ENCODE data around the gene CDKN2B. TPM values are rescaled to one million over a fixed set of nuclear protein-coding genes. Genes with fewer than 3 reads are reported as not detected.
"Not testable (repeated sequence)": the region's sequence is repeated elsewhere in the genome, so short reads cannot be mapped to it uniquely, and the experiment has no call there.

Gene CDKN2B
- total and polyA plus RNA-seq, 2 experiments from 2014 or later = 0.21 to 1.8 TPM

- no peaks in the 10 kb centered on the region for H3K4me1 ChIP-seq (ENCODE audit: low read depth)
- no peaks in the 10 kb centered on the region for H3K9me3 ChIP-seq (ENCODE audit: low read depth)
- peaks cover 89% of the 10 kb centered on the region for H3K27me3 ChIP-seq
- no peaks in the 10 kb centered on the region for H3K36me3 ChIP-seq
- no peak for TF ChIP-seq CTCF (IDR thresholded peaks at IDR 0.05; ENCODE audit: low read depth, low read length)
- H3K4me3 ChIP-seq = peak overlapping the region; percentile 13
- no peak overlapping the region for H3K27ac ChIP-seq
- DNase-seq (ENCODE audit: low read depth in 1 of 2, low spot score in 1 of 2) = peak in 1 of 2 donors; percentile 80
Measured at GRCh38 chr9:21964925-21965385, 44.1 kb downstream of the CDKN2B start.

- Histone ChIP-seq H3K27me3 (peaks cover 55% of the 10 kb centered on the region), H3K27ac (no peak overlapping the region), H3K4me3 (no peak overlapping the region), H3K36me3 (no peaks in the 10 kb centered on the region), H3K4me1 (ENCODE audit: low read depth) (no peaks in the 10 kb centered on the region), H3K9me3 (ENCODE audit: low read depth) (no peaks in the 10 kb centered on the region)
- no peak for DNase-seq (ENCODE audit: low read depth in 1 of 2, low spot score in 1 of 2)
- no peak for TF ChIP-seq CTCF (IDR thresholded peaks at IDR 0.05; ENCODE audit: low read depth, low read length)
Measured at GRCh38 chr9:21961569-21961968, 47.5 kb downstream of the CDKN2B start.

- H3K27ac ChIP-seq; DNase-seq (ENCODE audit: low read depth in 1 of 2, low spot score in 1 of 2); H3K4me1 ChIP-seq (ENCODE audit: low read depth); H3K9me3 ChIP-seq (ENCODE audit: low read depth); H3K4me3 ChIP-seq; H3K36me3 ChIP-seq: not testable (repeated sequence)
- H3K27me3 ChIP-seq = peaks cover 35% of the 10 kb centered on the region
Measured at GRCh38 chr9:21959268-21959667, 49.8 kb downstream of the CDKN2B start.

GRCh38 chr9:21958833-21959232, 50.3 kb downstream of the CDKN2B start:
- no peak for DNase-seq (ENCODE audit: low read depth in 1 of 2, low spot score in 1 of 2)
- Histone ChIP-seq H3K9me3 (ENCODE audit: low read depth) (no peaks in the 10 kb centered on the region), H3K4me3 (no peak overlapping the region), H3K4me1 (ENCODE audit: low read depth) (no peaks in the 10 kb centered on the region), H3K27ac (no peak overlapping the region), H3K36me3 (no peaks in the 10 kb centered on the region), H3K27me3 (peaks cover 31% of the 10 kb centered on the region)
- TF ChIP-seq CTCF (IDR thresholded peaks at IDR 0.05; ENCODE audit: low read depth, low read length) = no peak

Other genes with a start within 250 kb of the CDKN2B start
- 14.1 and 21.5 TPM in 2 replicates for gene MTAP, start 206.7 kb downstream of the CDKN2B start, total RNA-seq
- gene MTAP, start 206.7 kb downstream of the CDKN2B start, polyA plus RNA-seq = 23.0 and 26.4 TPM in 2 replicates
- gene CDKN2A, start 14.9 kb downstream of the CDKN2B start, total RNA-seq = 0.25 and 0.27 TPM in 2 replicates
- not detected in 2 replicates for gene CDKN2A, start 14.9 kb downstream of the CDKN2B start, polyA plus RNA-seq
- not detected in 2 replicates for gene CDKN2B-AS1, start 14.5 kb downstream of the CDKN2B start, total RNA-seq
- 0.44 TPM in 1 of 2 replicates, not detected in the other for gene CDKN2B-AS1, start 14.5 kb downstream of the CDKN2B start, polyA plus RNA-seq

All from cardiac muscle cell (in vitro differentiated cells and primary cell).